ENCODE results near the gene SHE. TPM values are rescaled to one million over a fixed set of nuclear protein-coding genes. Genes with fewer than 3 reads are reported as not detected.
A peak's percentile ranks its signal among the peaks of the same experiment; 100 is the strongest.

SHE gene
- total and polyA plus RNA-seq, 2 of the 8 experiments (the other 6 are each of a cell fraction or from before 2014, with no cell fraction given), result 0.44 to 0.45 TPM

- Histone ChIP-seq H4K8ac (ENCODE audit: extremely low read depth, insufficient read depth, low read length) (no peak overlapping the region), H3K23ac (ENCODE audit: insufficient read length) (no peak overlapping the region), H3K79me1 (ENCODE audit: low read depth, low read length) (no peaks in the 10 kb centered on the region), H4K91ac (replicated peaks; ENCODE audit: insufficient read length, low read length) (no peak overlapping the region), H2BK12ac (ENCODE audit: low read depth, low read length) (no peak overlapping the region), H3K36me3 (ENCODE audit: control insufficient read depth in 2 of 4, insufficient read depth in 4 of 4, low read length in 3 of 4) (no peaks in the 10 kb centered on the region), H3K4ac (replicated peaks; ENCODE audit: insufficient read length, low read depth, low read length) (no peak overlapping the region), H3K9ac (replicated peaks in 1 of 4; ENCODE audit: extremely low read depth in 1 of 4, low read depth in 3 of 4, low read length in 3 of 4) (no peak overlapping the region), H3K27me3 (replicated peaks in 1 of 4; ENCODE audit: control insufficient read depth in 3 of 4, extremely low read depth in 1 of 4, insufficient read depth in 3 of 4, low read length in 3 of 4) (peaks cover 0 to 2% (median 0%) of the 10 kb centered on the region in 4 experiments; a peak in 1 of 7 replicates), H2BK20ac (ENCODE audit: low read length) (no peak overlapping the region; the same call in 1 of the 2 replicates), H2BK120ac (replicated peaks; ENCODE audit: low read depth, low read length) (no peak overlapping the region), H2BK15ac (ENCODE audit: low read length) (no peak overlapping the region), H2BK5ac (ENCODE audit: low read depth, low read length) (no peak overlapping the region), H3K18ac (ENCODE audit: extremely low read depth, low read length) (no peak overlapping the region), H3K4me3 (ENCODE audit: extremely low read depth in 1 of 4, insufficient read depth in 2 of 4, low read depth in 3 of 4, low read length in 4 of 4) (0 out of 8 replicates have a peak overlapping the region, but pooled peaks of 1 of the 4 experiments have one; percentile 10), H2AK5ac (ENCODE audit: low read depth, low read length) (no peak overlapping the region), H3K23me2 (ENCODE audit: low read depth, low read length) (no peaks in the 10 kb centered on the region), H3K27ac (ENCODE audit: low read depth, low read length) (no peak overlapping the region), H3K4me2 (ENCODE audit: insufficient read depth in 1 of 2, low read depth in 2 of 2, low read length in 2 of 2) (peak overlapping the region; percentile 18 to 20; a peak in 2 of 4 replicates), H3K14ac (ENCODE audit: insufficient read length) (no peak overlapping the region), H4K5ac (ENCODE audit: insufficient read length, low read depth, low read length) (no peak overlapping the region), H2AFZ (ENCODE audit: low read length) (no peak overlapping the region), H3K79me2 (ENCODE audit: control insufficient read depth in 1 of 2, insufficient read depth in 2 of 2, low read length in 2 of 2) (no peaks in the 10 kb centered on the region), H3K9me3 (ENCODE audit: insufficient read depth in 2 of 2, low read depth in 1 of 2, low read length in 1 of 2) (no peaks in the 10 kb centered on the region), H4K20me1 (replicated peaks in 1 of 2; ENCODE audit: control insufficient read depth in 1 of 2, insufficient read depth in 2 of 2, low read length in 2 of 2) (no peaks in the 10 kb centered on the region), H3K4me1 (replicated peaks in 1 of 4; ENCODE audit: control insufficient read depth in 3 of 4, insufficient read depth in 4 of 4, low read length in 3 of 4) (peaks cover 8 to 20% (median 16%) of the 10 kb centered on the region in 4 experiments), H3K56ac (replicated peaks; ENCODE audit: insufficient read length, low read depth, low read length) (no peak overlapping the region)
- FAIRE-seq (peak; percentile 32), DNase-seq (ENCODE audit: low read depth in 1 of 2, low spot score in 2 of 2) (no peak)
- WGBS, 2 experiments (ENCODE audit: extremely low coverage in 1 of 2, insufficient coverage in 1 of 2, insufficient read length in 1 of 2, insufficient replicate concordance in 2 of 2, low coverage in 1 of 2, low lambda C conversion rate in 2 of 2, missing lambda C conversion rate in 1 of 2), result 33% methylated on average over 11 of the region's 11 CpGs; no CpG with 5 or more reads in 1 of the 2 experiments
- ChIA-PET POLR2A (ENCODE audit: partially characterized antibody) (interaction anchor here (1.1 kb wide), 1 partner anchor 8 kb away, joined by 3 read pairs; no protein-coding TSS in a partner anchor), CTCF (ENCODE audit: partially characterized antibody) (interaction anchor here (0.9 to 5.6 kb wide), 10 partner anchors 9 to 116 kb away, joined by 3 to 27 read pairs (median 4); no protein-coding TSS in a partner anchor)
- no peak for TF ChIP-seq ASH2L (IDR thresholded peaks at IDR 0.05; ENCODE audit: low read length)
- no peak for TF ChIP-seq MAFK (IDR thresholded peaks at IDR 0.05; ENCODE audit: low read depth, low read length)
- TF ChIP-seq SP1 (IDR thresholded peaks at IDR 0.05; ENCODE audit: low read depth, low read length), result no peak
- no peak for TF ChIP-seq SP4 (IDR thresholded peaks at IDR 0.05; ENCODE audit: low read length)
- TF ChIP-seq POLR2AphosphoS5 (IDR thresholded peaks at IDR 0.05; ENCODE audit: low read depth, low read length), result no peak
- TF ChIP-seq KDM5A (IDR thresholded peaks at IDR 0.05; ENCODE audit: low read length), result no peak
- no peak for TF ChIP-seq SIRT6 (IDR thresholded peaks at IDR 0.05; ENCODE audit: low read length)
- no peak for TF ChIP-seq ATF3 (IDR thresholded peaks at IDR 0.05; ENCODE audit: insufficient read depth, low read depth, low read length)
- no peak for TF ChIP-seq EP300 (IDR thresholded peaks at IDR 0.05; ENCODE audit: borderline replicate concordance in 1 of 2, low read depth in 2 of 2, low read length in 2 of 2)
- no peak for TF ChIP-seq MAX (IDR thresholded peaks at IDR 0.05)
- no peak for TF ChIP-seq SP2 (IDR thresholded peaks at IDR 0.05; ENCODE audit: low read length)
- TF ChIP-seq EZH2 (IDR thresholded peaks at IDR 0.05; ENCODE audit: low read depth, low read length, severe bottlenecking), result no peak
- TF ChIP-seq RNF2 (IDR thresholded peaks at IDR 0.05; ENCODE audit: borderline replicate concordance, low read depth, low read length, missing control alignments, poor library complexity, severe bottlenecking), result no peak
- no peak for TF ChIP-seq CEBPB (IDR thresholded peaks at IDR 0.05; ENCODE audit: low read depth, low read length)
Observed at GRCh38 chr1:154430903-154431302, 71.3 kb downstream of the SHE start.

Measured in H1 (cell line).